ENCODE measurements around the gene FAM200A.

- TF ChIP-seq CTCF (conservative IDR thresholded peaks at IDR 0.05 in 1 of 2, IDR thresholded peaks at IDR 0.05 in 1 of 2; ENCODE audit: low read depth in 1 of 2, low read length in 2 of 2) = peak; percentile 35 to 38
- no peak for TF ChIP-seq EZH2 (IDR thresholded peaks at IDR 0.05; ENCODE audit: low read length, missing control alignments)
These were observed 28.3 kb upstream of the FAM200A start for GRCh38 chr7:99579956-99580777.
